Adrenal gland (tissue), 12 donors: ENCODE results near the gene THRB. TPM values are rescaled to one million over a fixed set of nuclear protein-coding genes. Genes with fewer than 3 reads are reported as not detected.

Source experiments
- DNase-seq, 7 donors: peaks; one replicate each; pipeline ENCODE4 v3.0.0-alpha.2; 2019 to 2020
- H3K27ac ChIP-seq, 5 donors: fragments of 200-600 bp; sonication (generic) in 4 of 5; 1 replicate in 3 of 5; 2 replicates in 2 of 5; pipeline versions ENCODE4 v1.5.1 to v1.8.0; 2016 to 2020; ENCODE audit warnings: mild to moderate bottlenecking in 1 of 5
- H3K27me3 ChIP-seq: fragments of 200-600 bp; 2 replicates; pipeline ENCODE4 v1.8.0; 2021
- H3K36me3 ChIP-seq, 2 donors: fragments of 200-600 bp; replicated peaks in 1 of 2; 1 replicate in 1 of 2; 2 replicates in 1 of 2; pipeline versions ENCODE4 v1.5.1 to v1.8.0; 2018 to 2022
- H3K4me1 ChIP-seq, 2 donors: fragments of 200-600 bp; replicated peaks in 1 of 2; 1 replicate in 1 of 2; 2 replicates in 1 of 2; pipeline versions ENCODE4 v1.5.1 to v1.8.0; 2018 to 2021
- H3K4me3 ChIP-seq, 4 donors: fragments of 200-600 bp; sonication (generic) in 3 of 4; one replicate each; pipeline ENCODE4 v1.5.1; 2016 to 2018
- H3K9me3 ChIP-seq, 3 donors: fragments of 200-600 bp; sonication (generic) in 1 of 3; replicated peaks in 1 of 3; 1 replicate in 2 of 3; 2 replicates in 1 of 3; pipeline versions ENCODE4 v1.5.1 to v1.8.0; 2016 to 2021
- POLR2A ChIP-seq, 2 donors: fragments of 450-650 bp; IDR thresholded peaks; one replicate each; pipeline ENCODE4 v1.6.1; 2017; ENCODE audit warnings: antibody characterized with exemption in 2 of 2, mild to moderate bottlenecking in 2 of 2, moderate library complexity in 1 of 2
- WGBS, 4 donors: extraction: QIAGEN DNeasy Blood & Tissue Kit in 2 of 4; methylation state at CpG; one replicate each; pipeline versions ENCODE4 v1.1.5 to v1.1.7; 2013 to 2017; 5-methylcytosine and 5-hydroxymethylcytosine counted together
- intact Hi-C, 2 donors: fragments of 100-400 bp; cut with DNase I; formaldehyde crosslinking; loops; one replicate each; pipeline versions ENCODE4 v1.14.1 to v1.15.0; 2022 to 2023
- polyA plus RNA-seq, 3 donors: library from polyadenylated mRNA; stranded (reverse); fragments of 200-250 nt in 2 of 3; fragments of 350-450 nt in 1 of 3; fragmentation: Illumina TruSeq in 1 of 3; extraction: RNeasy Lipid Tissue Mini Kit (QIAGEN cat#74804) in 1 of 3; gene quantifications; one replicate each; pipeline ENCODE4 v1.2.3, GENCODE V29; 2013 to 2014
- total RNA-seq, 9 donors: library from RNA; depleted of rRNA in 4 of 9; stranded (reverse); fragments of >200 nt in 4 of 9; fragments of 120-200 nt in 1 of 9; fragmentation: NEBNext Ultra II Directional in 1 of 9; extraction: Animal tissue kit (Norgen Biotek cat#: 25700) in 1 of 9; gene quantifications; one replicate each; pipeline versions ENCODE4 v1.1.0 to v1.2.4, GENCODE V29; 2013 to 2023
- TF ChIP-seq, protein P1 (sequence below), 6 experiments: fragments of 450-650 bp in 4 of 6; fragments of 200-600 bp in 2 of 6; sonication (generic) in 1 of 6; IDR thresholded peaks; 1 replicate in 5 of 6; 2 replicates in 1 of 6; pipeline versions ENCODE4 v1.5.1 to v1.8.0; 2016 to 2021; ENCODE audit warnings: antibody characterized with exemption in 6 of 6, mild to moderate bottlenecking in 2 of 6, moderate library complexity in 1 of 6
- donor health status: healthy with polysubstance abuse.
- donor health status: Bipolar disorder and iron deficiency.
- donor health status: DM: yes; HTN: yes; CAD: no.
- donor health status: DM: no; HTN: no; CAD: no.
- donor health status: DM: no; HTN: no; CAD: no.
- donor health status: DM: yes; HTN: yes; CAD: no.

Gene THRB
- total and polyA plus RNA-seq, 12 donors = 3.0 to 30.7 (median 13.5) TPM

DNA sequence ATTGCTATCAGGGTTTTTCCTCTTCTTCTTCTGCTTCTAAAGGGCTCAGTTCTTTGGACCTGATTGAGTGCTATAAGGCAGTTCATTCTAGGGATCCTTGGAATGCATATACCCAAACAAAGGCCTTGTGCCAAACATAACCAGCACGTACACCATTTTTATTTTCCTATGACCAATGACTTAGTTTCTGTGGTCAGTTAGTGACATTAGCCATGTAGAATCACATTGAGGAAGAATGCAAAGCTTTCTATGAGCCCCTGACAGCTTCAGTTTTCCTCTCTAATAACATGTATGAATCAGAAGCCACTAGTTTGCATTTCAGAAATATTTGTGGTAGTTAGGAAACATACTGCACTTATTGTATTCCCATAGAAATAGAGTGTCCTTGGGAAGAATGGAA, 240.0 kb downstream of the THRB start:
- Histone ChIP-seq H3K4me1 (peaks cover 0 to 3% of the 10 kb centered on the region in 2 donors), H3K4me3 (no peak overlapping the region), H3K36me3 (no peaks in the 10 kb centered on the region), H3K27me3 (no peaks in the 10 kb centered on the region), H3K9me3 (peaks cover 0 to 4% (median 0%) of the 10 kb centered on the region in 3 donors), H3K27ac (no peak overlapping the region)
- no peak for DNase-seq
- WGBS, 4 donors = 75 to 91% (median 87%) methylated on average over 1 of the region's 1 CpG
- TF ChIP-seq, protein P1, sequence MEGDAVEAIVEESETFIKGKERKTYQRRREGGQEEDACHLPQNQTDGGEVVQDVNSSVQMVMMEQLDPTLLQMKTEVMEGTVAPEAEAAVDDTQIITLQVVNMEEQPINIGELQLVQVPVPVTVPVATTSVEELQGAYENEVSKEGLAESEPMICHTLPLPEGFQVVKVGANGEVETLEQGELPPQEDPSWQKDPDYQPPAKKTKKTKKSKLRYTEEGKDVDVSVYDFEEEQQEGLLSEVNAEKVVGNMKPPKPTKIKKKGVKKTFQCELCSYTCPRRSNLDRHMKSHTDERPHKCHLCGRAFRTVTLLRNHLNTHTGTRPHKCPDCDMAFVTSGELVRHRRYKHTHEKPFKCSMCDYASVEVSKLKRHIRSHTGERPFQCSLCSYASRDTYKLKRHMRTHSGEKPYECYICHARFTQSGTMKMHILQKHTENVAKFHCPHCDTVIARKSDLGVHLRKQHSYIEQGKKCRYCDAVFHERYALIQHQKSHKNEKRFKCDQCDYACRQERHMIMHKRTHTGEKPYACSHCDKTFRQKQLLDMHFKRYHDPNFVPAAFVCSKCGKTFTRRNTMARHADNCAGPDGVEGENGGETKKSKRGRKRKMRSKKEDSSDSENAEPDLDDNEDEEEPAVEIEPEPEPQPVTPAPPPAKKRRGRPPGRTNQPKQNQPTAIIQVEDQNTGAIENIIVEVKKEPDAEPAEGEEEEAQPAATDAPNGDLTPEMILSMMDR (IDR thresholded peaks at IDR 0.05) = no peak
- no peak for TF ChIP-seq POLR2A (IDR thresholded peaks at IDR 0.05)
- intact Hi-C loops = no loop called here

DNA sequence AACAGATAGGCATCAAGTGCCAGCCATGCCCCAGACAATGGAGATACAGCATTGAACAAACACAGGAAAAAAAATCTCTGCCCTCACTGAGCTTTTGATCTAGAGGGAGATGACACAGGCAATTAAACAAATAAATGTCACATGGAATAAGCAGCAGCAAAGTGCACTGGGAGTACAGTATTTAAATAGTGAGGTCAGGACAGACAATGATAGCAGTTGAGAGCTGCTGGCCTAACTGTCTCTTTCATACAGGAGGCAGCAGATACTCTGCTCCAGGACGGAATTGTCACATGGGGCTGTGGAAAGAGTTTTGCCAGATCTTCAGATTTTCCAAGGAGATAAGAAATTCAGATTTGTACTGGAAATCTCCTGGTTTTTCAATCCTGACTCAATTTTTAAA, 241.3 kb downstream of the THRB start:
- Histone ChIP-seq H3K27me3 (no peaks in the 10 kb centered on the region), H3K4me1 (no peaks in the 10 kb centered on the region), H3K4me3 (no peak overlapping the region), H3K36me3 (no peaks in the 10 kb centered on the region), H3K9me3 (peaks cover 0 to 4% (median 0%) of the 10 kb centered on the region in 3 donors), H3K27ac (no peak overlapping the region)
- no peak for TF ChIP-seq POLR2A (IDR thresholded peaks at IDR 0.05)
- TF ChIP-seq, protein P1 (IDR thresholded peaks at IDR 0.05) = no peak
- intact Hi-C loops = no loop called here
- WGBS, 4 donors = 56 to 76% (median 65%) methylated on average over 1 of the region's 1 CpG
- no peak for DNase-seq

GRCh38 chr3:24249523-24249922, 245.1 kb downstream of the THRB start:
- Histone ChIP-seq H3K4me3 (no peak overlapping the region), H3K27ac (no peak overlapping the region), H3K36me3 (no peaks in the 10 kb centered on the region), H3K4me1 (no peaks in the 10 kb centered on the region), H3K27me3 (no peaks in the 10 kb centered on the region), H3K9me3 (peaks cover 0 to 4% (median 0%) of the 10 kb centered on the region in 3 donors)
- intact Hi-C loops = no loop called here
- TF ChIP-seq, protein P1 (IDR thresholded peaks at IDR 0.05) = no peak
- 84 to 98% (median 92%) methylated on average over 1 of the region's 1 CpG for WGBS, 4 donors
- DNase-seq = no peak

GRCh38 chr3:24245056-24245455, 249.6 kb downstream of the THRB start:
- WGBS, 4 donors = 84 to 91% (median 88%) methylated on average over 2 of the region's 2 CpGs
- TF ChIP-seq, protein P1 (IDR thresholded peaks at IDR 0.05) = no peak
- no peak for TF ChIP-seq POLR2A (IDR thresholded peaks at IDR 0.05)
- intact Hi-C loops = no loop called here
- Histone ChIP-seq H3K27me3 (no peaks in the 10 kb centered on the region), H3K4me1 (peaks cover 0 to 10% of the 10 kb centered on the region in 2 donors), H3K36me3 (no peaks in the 10 kb centered on the region), H3K4me3 (no peak overlapping the region), H3K9me3 (no peaks in the 10 kb centered on the region), H3K27ac (no peak overlapping the region)
- DNase-seq = no peak
